ENCODE measurements around the gene LHX2. TPM values are rescaled to one million over a fixed set of nuclear protein-coding genes. Genes with fewer than 3 reads are reported as not detected.
A peak's percentile ranks its signal among the peaks of the same experiment; 100 is the strongest.

LHX2 gene
- polyA plus RNA-seq, 1 of the 3 experiments (the other 2 are of a cell fraction): not detected

DNA sequence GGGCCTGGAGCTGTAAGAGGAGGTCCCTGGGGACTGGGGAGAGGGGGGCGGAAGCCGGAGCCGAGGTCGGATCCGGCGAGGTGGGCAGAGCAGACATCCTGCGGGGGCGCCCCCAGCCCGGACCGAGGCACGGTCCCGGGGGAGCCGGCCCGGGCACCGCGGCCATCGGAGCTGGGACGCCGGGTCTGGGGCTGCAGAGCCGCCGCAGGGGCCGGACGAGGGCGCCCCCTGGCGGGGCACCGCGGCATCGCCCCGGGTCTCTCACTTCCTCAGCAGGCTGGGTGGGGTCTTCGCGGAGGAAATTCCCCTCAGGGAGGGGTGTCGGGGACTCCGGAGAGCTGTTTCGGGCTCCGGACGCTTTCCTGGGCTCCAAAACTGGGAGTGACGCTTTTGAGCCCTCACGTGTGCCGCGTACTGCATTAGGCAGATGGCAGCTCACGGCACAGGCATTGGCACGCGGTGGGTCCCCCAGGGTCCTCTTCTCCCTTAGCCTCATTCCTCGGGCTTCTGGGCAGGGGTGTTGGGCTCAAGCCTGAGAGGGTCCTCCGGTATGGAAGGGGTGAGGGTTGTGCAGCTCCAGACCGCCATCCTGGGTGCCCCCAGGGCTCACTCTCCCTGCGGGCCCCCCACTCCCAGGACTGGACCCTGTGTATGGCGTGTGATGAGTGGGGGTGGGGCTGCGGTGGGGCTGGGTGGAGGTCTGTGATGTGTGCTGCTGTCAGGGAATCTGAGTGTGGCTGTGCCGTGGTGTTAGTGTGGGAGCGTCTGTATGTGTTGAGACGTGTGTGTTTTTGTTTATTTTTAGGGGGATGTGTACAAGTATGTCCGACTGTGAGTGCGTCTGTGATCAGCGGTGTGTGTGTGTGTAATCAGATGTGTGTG lies 29.6 kb downstream of the LHX2 start (continued):
- TF ChIP-seq MEF2A (IDR thresholded peaks at IDR 0.05; ENCODE audit: borderline replicate concordance, low read depth): no peak
- TF ChIP-seq JUND (IDR thresholded peaks at IDR 0.05): no peak
- TF ChIP-seq, protein P1, sequence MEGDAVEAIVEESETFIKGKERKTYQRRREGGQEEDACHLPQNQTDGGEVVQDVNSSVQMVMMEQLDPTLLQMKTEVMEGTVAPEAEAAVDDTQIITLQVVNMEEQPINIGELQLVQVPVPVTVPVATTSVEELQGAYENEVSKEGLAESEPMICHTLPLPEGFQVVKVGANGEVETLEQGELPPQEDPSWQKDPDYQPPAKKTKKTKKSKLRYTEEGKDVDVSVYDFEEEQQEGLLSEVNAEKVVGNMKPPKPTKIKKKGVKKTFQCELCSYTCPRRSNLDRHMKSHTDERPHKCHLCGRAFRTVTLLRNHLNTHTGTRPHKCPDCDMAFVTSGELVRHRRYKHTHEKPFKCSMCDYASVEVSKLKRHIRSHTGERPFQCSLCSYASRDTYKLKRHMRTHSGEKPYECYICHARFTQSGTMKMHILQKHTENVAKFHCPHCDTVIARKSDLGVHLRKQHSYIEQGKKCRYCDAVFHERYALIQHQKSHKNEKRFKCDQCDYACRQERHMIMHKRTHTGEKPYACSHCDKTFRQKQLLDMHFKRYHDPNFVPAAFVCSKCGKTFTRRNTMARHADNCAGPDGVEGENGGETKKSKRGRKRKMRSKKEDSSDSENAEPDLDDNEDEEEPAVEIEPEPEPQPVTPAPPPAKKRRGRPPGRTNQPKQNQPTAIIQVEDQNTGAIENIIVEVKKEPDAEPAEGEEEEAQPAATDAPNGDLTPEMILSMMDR (IDR thresholded peaks at IDR 0.05): peak; percentile 93
- no peak for TF ChIP-seq FOSL2 (IDR thresholded peaks at IDR 0.05; ENCODE audit: borderline replicate concordance, low read depth)
- no peak for TF ChIP-seq YY1 (IDR thresholded peaks at IDR 0.05; ENCODE audit: low read depth)
- TF ChIP-seq SMC3 (IDR thresholded peaks at IDR 0.05; ENCODE audit: low read depth, low read length): peak; percentile 55
- TF ChIP-seq RAD21 (IDR thresholded peaks at IDR 0.05; ENCODE audit: low read length): peak; percentile 64

DNA sequence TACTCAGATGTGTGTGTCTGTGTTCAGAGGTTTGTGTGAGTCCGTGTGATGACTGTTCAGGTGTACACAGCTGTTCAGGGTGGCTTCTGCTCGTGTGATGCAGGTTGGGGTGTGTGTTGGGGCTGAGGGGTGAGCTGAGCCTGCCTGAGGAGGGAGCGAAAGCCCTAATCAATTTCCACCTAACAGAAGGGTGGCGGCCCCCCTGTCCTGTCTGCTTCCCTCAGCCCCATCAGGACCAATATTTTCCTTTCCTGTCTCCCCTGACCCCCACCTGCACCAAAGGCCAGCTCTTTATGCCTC lies 30.2 kb downstream of the LHX2 start:
- no peak overlapping the region for H3K4me3 ChIP-seq (ENCODE audit: low read depth in 2 of 2, low read length in 1 of 2)
- no peaks in the 10 kb centered on the region for H3K79me2 ChIP-seq (ENCODE audit: insufficient read depth)
- no peak overlapping the region for H2AFZ ChIP-seq (ENCODE audit: low read depth)
- WGBS (ENCODE audit: low lambda C conversion rate): 45% methylated on average over 2 of the region's 4 CpGs
- no peaks in the 10 kb centered on the region for H3K36me3 ChIP-seq (replicated peaks in 1 of 2; ENCODE audit: control insufficient read depth in 1 of 2, insufficient read depth in 2 of 2, low read length in 1 of 2)
- H3K9me3 ChIP-seq: no peaks in the 10 kb centered on the region
- no peak for TF ChIP-seq MEF2A (IDR thresholded peaks at IDR 0.05; ENCODE audit: borderline replicate concordance, low read depth)
- H3K4me1 ChIP-seq (ENCODE audit: control insufficient read depth in 1 of 2, insufficient read depth in 2 of 2, low read depth in 1 of 2, low read length in 1 of 2): peaks cover 0 to 10% of the 10 kb centered on the region in 2 experiments; a peak in 1 of 4 replicates
- no peak overlapping the region for H3K9ac ChIP-seq
- H3K4me2 ChIP-seq: no peak overlapping the region
- H3K9me2 ChIP-seq: no peaks in the 10 kb centered on the region
- ChIA-PET POLR2A (no interaction called here), CTCF (interaction anchor here (0.7 to 5.6 kb wide), 26 partner anchors 9 to 664 kb away, joined by 3 to 89 read pairs (median 8); partner anchors contain the start of gene LHX2)
- DNase-seq: peak; percentile 24
- no peaks in the 10 kb centered on the region for H3F3A ChIP-seq (replicated peaks; ENCODE audit: insufficient read depth)
- H3K27ac ChIP-seq (ENCODE audit: low read depth in 2 of 2, low read length in 1 of 2): no peak overlapping the region
- H4K20me1 ChIP-seq (ENCODE audit: insufficient read depth): no peaks in the 10 kb centered on the region
- H3K27me3 ChIP-seq (ENCODE audit: insufficient read depth): peaks cover 32% of the 10 kb centered on the region; the same call in 1 of the 2 replicates

DNA sequence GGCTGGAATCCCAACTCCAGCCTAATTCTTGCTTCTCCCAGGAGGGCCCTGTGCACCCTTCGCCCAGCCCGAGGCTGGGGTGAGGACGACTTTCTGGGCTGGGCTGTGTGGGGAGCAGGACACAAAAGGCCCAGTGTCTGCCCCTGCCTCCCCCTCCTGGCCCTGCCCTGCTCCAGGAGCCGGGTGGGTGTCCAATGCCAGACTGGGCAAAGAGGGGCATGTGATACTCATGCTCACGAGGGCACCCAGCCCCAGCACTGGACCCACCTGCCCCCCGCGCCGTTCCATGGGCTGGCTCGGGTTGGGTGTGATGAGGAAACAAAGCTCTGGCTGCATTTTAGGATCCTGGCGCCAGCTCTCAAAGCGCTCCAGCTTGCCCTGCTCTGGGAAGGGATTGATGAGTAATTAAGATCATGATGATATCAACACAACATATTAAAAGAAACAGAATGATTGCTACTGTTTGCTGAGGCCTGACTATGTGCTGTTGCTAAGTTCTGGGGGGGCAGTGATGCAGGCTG lies 30.7 kb downstream of the LHX2 start:
- Histone ChIP-seq H3K9me2 (no peaks in the 10 kb centered on the region), H4K20me1 (ENCODE audit: insufficient read depth) (no peaks in the 10 kb centered on the region), H3K27me3 (ENCODE audit: insufficient read depth) (peaks cover 29% of the 10 kb centered on the region; the same call in 1 of the 2 replicates), H2AFZ (ENCODE audit: low read depth) (no peak overlapping the region), H3K4me1 (ENCODE audit: control insufficient read depth in 1 of 2, insufficient read depth in 2 of 2, low read depth in 1 of 2, low read length in 1 of 2) (peaks cover 0 to 10% of the 10 kb centered on the region in 2 experiments; a peak in 1 of 4 replicates), H3K9ac (no peak overlapping the region), H3F3A (replicated peaks; ENCODE audit: insufficient read depth) (no peaks in the 10 kb centered on the region), H3K9me3 (no peaks in the 10 kb centered on the region), H3K36me3 (replicated peaks in 1 of 2; ENCODE audit: control insufficient read depth in 1 of 2, insufficient read depth in 2 of 2, low read length in 1 of 2) (no peaks in the 10 kb centered on the region), H3K27ac (ENCODE audit: low read depth in 2 of 2, low read length in 1 of 2) (no peak overlapping the region), H3K4me2 (no peak overlapping the region), H3K79me2 (ENCODE audit: insufficient read depth) (no peaks in the 10 kb centered on the region), H3K4me3 (ENCODE audit: low read depth in 2 of 2, low read length in 1 of 2) (no peak overlapping the region)
- ChIA-PET CTCF (interaction anchor here (1.8 to 5.6 kb wide), 10 partner anchors 9 to 640 kb away, joined by 6 to 89 read pairs (median 20); no protein-coding TSS in a partner anchor), POLR2A (no interaction called here)
- WGBS (ENCODE audit: low lambda C conversion rate): 65% methylated on average over 2 of the region's 11 CpGs
- DNase-seq: peak; percentile 51
- TF ChIP-seq CHD2 (IDR thresholded peaks at IDR 0.05; ENCODE audit: low read length, partially characterized antibody): no peak
- no peak for TF ChIP-seq SIN3A (IDR thresholded peaks at IDR 0.05; ENCODE audit: borderline replicate concordance, low read depth, low read length)
- TF ChIP-seq, protein P1 (IDR thresholded peaks at IDR 0.05): no peak
- TF ChIP-seq RAD21 (IDR thresholded peaks at IDR 0.05; ENCODE audit: low read length): no peak
- no peak for TF ChIP-seq TAF1 (IDR thresholded peaks at IDR 0.05; ENCODE audit: borderline replicate concordance, low read depth, low read length)
- no peak for TF ChIP-seq RXRA (IDR thresholded peaks at IDR 0.05; ENCODE audit: borderline replicate concordance, low read depth)
- TF ChIP-seq, protein P2, sequence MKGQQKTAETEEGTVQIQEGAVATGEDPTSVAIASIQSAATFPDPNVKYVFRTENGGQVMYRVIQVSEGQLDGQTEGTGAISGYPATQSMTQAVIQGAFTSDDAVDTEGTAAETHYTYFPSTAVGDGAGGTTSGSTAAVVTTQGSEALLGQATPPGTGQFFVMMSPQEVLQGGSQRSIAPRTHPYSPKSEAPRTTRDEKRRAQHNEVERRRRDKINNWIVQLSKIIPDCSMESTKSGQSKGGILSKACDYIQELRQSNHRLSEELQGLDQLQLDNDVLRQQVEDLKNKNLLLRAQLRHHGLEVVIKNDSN (IDR thresholded peaks at IDR 0.05; ENCODE audit: borderline replicate concordance, low read depth): no peak
- no peak for TF ChIP-seq FOXJ3 (CRISPR knock-in tag; IDR thresholded peaks at IDR 0.05)
- no peak for TF ChIP-seq MXI1 (IDR thresholded peaks at IDR 0.05; ENCODE audit: low read depth, low read length)
- no peak for TF ChIP-seq NRF1 (IDR thresholded peaks at IDR 0.05; ENCODE audit: low read depth, low read length)
- no peak for TF ChIP-seq ELF1 (IDR thresholded peaks at IDR 0.05)
- TF ChIP-seq SMC3 (IDR thresholded peaks at IDR 0.05; ENCODE audit: low read depth, low read length): no peak
- TF ChIP-seq FOXM1 (IDR thresholded peaks at IDR 0.05; ENCODE audit: low read depth): no peak
- no peak for TF ChIP-seq FOSL2 (IDR thresholded peaks at IDR 0.05; ENCODE audit: borderline replicate concordance, low read depth)
- no peak for TF ChIP-seq GATA2 (CRISPR knock-in tag; IDR thresholded peaks at IDR 0.05)
- TF ChIP-seq JUND (IDR thresholded peaks at IDR 0.05): no peak
